SK-N-SH treated with all-trans-retinoic acid at 6 μM for 48 hours (cell line): Measurements from ENCODE around the gene THSD4.

Experiments
- ATAC-seq: fragments of 200-7000 bp; cut with Tn5 transposase; 3 replicates; pipeline ENCODE4 v1.9.1; 2020; ENCODE audit warnings: mild to moderate bottlenecking, moderate library complexity
- ARNTL ChIP-seq: fragments of 450-650 bp; formaldehyde crosslinking; IDR thresholded peaks from 2 replicates; pipeline ENCODE4 v1.5.0; 2020; ENCODE audit warnings: low read depth, mild to moderate bottlenecking, moderate library complexity, borderline replicate concordance
- BACH2 ChIP-seq: fragments of 250-450 bp; sonication (Bioruptor Pico); IDR thresholded peaks from 2 replicates; pipeline ENCODE4 v1.9.0; 2021; ENCODE audit warnings: mild to moderate bottlenecking, borderline replicate concordance
- CREB5 ChIP-seq: fragments of 250-450 bp; sonication (Bioruptor Pico); IDR thresholded peaks from 2 replicates; pipeline ENCODE4 v1.5.1; 2020; ENCODE audit warnings: low read depth, mild to moderate bottlenecking, moderate library complexity
- CSDC2 ChIP-seq: fragments of 250-450 bp; sonication (Bioruptor Pico); IDR thresholded peaks from 2 replicates; pipeline ENCODE4 v1.5.0; 2020; ENCODE audit warnings: mild to moderate bottlenecking, moderate library complexity
- CSRNP3 ChIP-seq: fragments of 250-450 bp; sonication (Bioruptor Pico); IDR thresholded peaks from 2 replicates; pipeline ENCODE4 v1.5.1; 2021; ENCODE audit warnings: mild to moderate bottlenecking, moderate library complexity
- ESRRG ChIP-seq: fragments of 250-450 bp; sonication (Bioruptor Pico); IDR thresholded peaks from 2 replicates; pipeline ENCODE4 v1.6.1; 2021; ENCODE audit warnings: mild to moderate bottlenecking
- GLIS3 ChIP-seq: fragments of 250-450 bp; sonication (Bioruptor Pico); IDR thresholded peaks from 2 replicates; pipeline ENCODE4 v1.5.0; 2020; ENCODE audit warnings: mild to moderate bottlenecking, moderate library complexity
- ISL1 ChIP-seq: fragments of 250-450 bp; sonication (Bioruptor Pico); IDR thresholded peaks from 2 replicates; pipeline ENCODE4 v2.1.2; 2022; ENCODE audit warnings: mild to moderate bottlenecking, moderate library complexity
- OSR1 ChIP-seq: fragments of 250-450 bp; sonication (Bioruptor Pico); IDR thresholded peaks from 2 replicates; pipeline ENCODE4 v1.8.0; 2022; ENCODE audit warnings: moderate library complexity, mild to moderate bottlenecking, inconsistent platforms
- PATZ1 ChIP-seq: fragments of 250-450 bp; sonication (Bioruptor Pico); IDR thresholded peaks from 2 replicates; pipeline ENCODE4 v1.8.0; 2020; ENCODE audit warnings: mild to moderate bottlenecking, moderate library complexity, borderline replicate concordance
- POU6F1 ChIP-seq: fragments of 250-450 bp; sonication (Bioruptor Pico); IDR thresholded peaks from 2 replicates; pipeline ENCODE4 v1.8.0; 2021; ENCODE audit warnings: low read depth, mild to moderate bottlenecking, moderate library complexity, borderline replicate concordance
- RARB ChIP-seq: fragments of 250-450 bp; sonication (Bioruptor Pico); IDR thresholded peaks from 2 replicates; pipeline ENCODE4 v1.8.0; 2021; ENCODE audit warnings: mild to moderate bottlenecking, moderate library complexity
- TCF4 ChIP-seq: fragments of 250-450 bp; sonication (Bioruptor Pico); IDR thresholded peaks from 2 replicates; pipeline ENCODE4 v1.8.0; 2021; ENCODE audit warnings: mild to moderate bottlenecking, moderate library complexity, borderline replicate concordance
- TOX ChIP-seq: fragments of 250-450 bp; sonication (Bioruptor Pico); IDR thresholded peaks from 2 replicates; pipeline ENCODE4 v1.8.0; 2021; ENCODE audit warnings: mild to moderate bottlenecking, moderate library complexity, borderline replicate concordance
- ZC3H10 ChIP-seq: fragments of 250-450 bp; sonication (Bioruptor Pico); IDR thresholded peaks from 2 replicates; pipeline ENCODE4 v1.5.1; 2021; ENCODE audit warnings: mild to moderate bottlenecking, moderate library complexity
- ZFP3 ChIP-seq: fragments of 250-450 bp; sonication (Bioruptor Pico); IDR thresholded peaks from 2 replicates; pipeline ENCODE4 v1.5.0; 2020; ENCODE audit warnings: mild to moderate bottlenecking, moderate library complexity
- ZFP30 ChIP-seq: fragments of 450-650 bp; formaldehyde crosslinking; IDR thresholded peaks from 2 replicates; pipeline ENCODE4 v1.5.0; 2022; ENCODE audit warnings: mild to moderate bottlenecking, moderate library complexity
- ZNF565 ChIP-seq: fragments of 450-650 bp; formaldehyde crosslinking; conservative IDR thresholded peaks from 2 replicates; pipeline ENCODE4 v1.5.0; 2020; ENCODE audit warnings: low read depth, mild to moderate bottlenecking, moderate library complexity
- ZNF70 ChIP-seq: fragments of 450-650 bp; formaldehyde crosslinking; IDR thresholded peaks from 2 replicates; pipeline ENCODE4 v1.5.0; 2020; ENCODE audit warnings: mild to moderate bottlenecking, moderate library complexity
- ZNF8 ChIP-seq: fragments of 450-650 bp; formaldehyde crosslinking; IDR thresholded peaks from 2 replicates; pipeline ENCODE4 v1.5.0; 2020; ENCODE audit warnings: mild to moderate bottlenecking, moderate library complexity

The THSD4 gene

GRCh38 chr15:71329041-71329440, 213.8 kb downstream of the THSD4 start:
- ATAC-seq = peak; percentile 31
- TF ChIP-seq GLIS3 (CRISPR knock-in tag) (no peak), TOX (peak; percentile 73; the same call in 1 of the 2 replicates), ARNTL (CRISPR knock-in tag) (no peak)
- TF ChIP-seq, all 23 proteins: peak for 1

GRCh38 chr15:71329497-71330260, 214.4 kb downstream of the THSD4 start:
- TF ChIP-seq TOX (no peak), OSR1 (CRISPR knock-in tag) (no peak), TCF4 (no peak), CREB5 (CRISPR knock-in tag) (no peak), POU6F1 (CRISPR knock-in tag) (no peak), ARNTL (CRISPR knock-in tag) (no peak), ESRRG (CRISPR knock-in tag) (no peak), PATZ1 (CRISPR knock-in tag) (no peak), GLIS3 (CRISPR knock-in tag) (no peak), CSRNP3 (CRISPR knock-in tag) (no peak), BACH2 (CRISPR knock-in tag) (no peak), ZNF565 (CRISPR knock-in tag) (no peak), ZFP3 (CRISPR knock-in tag) (no peak)
- no peak; the same call in 2 of the 3 replicates for ATAC-seq

GRCh38 chr15:71330638-71331162, 215.4 kb downstream of the THSD4 start:
- no peak for ATAC-seq
- TF ChIP-seq CSDC2 (CRISPR knock-in tag) (no peak), ZC3H10 (no peak), ESRRG (CRISPR knock-in tag) (no peak), OSR1 (CRISPR knock-in tag) (no peak), BACH2 (CRISPR knock-in tag) (no peak), ZNF8 (no peak), ZNF70 (CRISPR knock-in tag) (no peak), ZFP30 (CRISPR knock-in tag) (no peak), RARB (CRISPR knock-in tag) (no peak), POU6F1 (CRISPR knock-in tag) (no peak), ZNF565 (CRISPR knock-in tag) (no peak), TOX (no peak), TCF4 (no peak), ISL1 (no peak), PATZ1 (CRISPR knock-in tag) (no peak)
